T-cell (primary cell): ENCODE data around the gene ARHGAP21. TPM values are rescaled to one million over a fixed set of nuclear protein-coding genes. Genes with fewer than 3 reads are reported as not detected.
"Not testable (repeated sequence)": the region's sequence is repeated elsewhere in the genome, so short reads cannot be mapped to it uniquely, and the experiment has no call there.

ENCODE experiments used
- ATAC-seq, 4 experiments: fragments of 200-7000 bp in 3 of 4; fragments of 150-1000 bp in 1 of 4; cut with Tn5 transposase; replicated peaks in 1 of 4; 1 replicate in 3 of 4; 2 replicates in 1 of 4; pipeline ENCODE4 v1.10.0; 2021; ENCODE audit warnings: moderate library complexity in 3 of 4, mild to moderate bottlenecking in 2 of 4, moderate number of reproducible peaks in 1 of 4
- CTCF ChIA-PET, 2 donors: fragments of 300-600 bp; sonication (Branson Sonifier 250); formaldehyde crosslinking; loops; one replicate each; lab custom pipeline; 2022; ENCODE audit warnings: antibody characterized with exemption in 2 of 2; lab: Charles Lee
- POLR2A ChIA-PET, 2 donors: fragments of 300-600 bp; sonication (Branson Sonifier 250); formaldehyde crosslinking; loops; one replicate each; lab custom pipeline; 2022; ENCODE audit warnings: antibody characterized with exemption in 2 of 2; lab: Charles Lee
- DNase-seq, 35 experiments: peaks; one replicate each; pipeline versions ENCODE4 v3.0.0 to v3.0.0-alpha.2; 2013 to 2023
- H3K27ac ChIP-seq: one replicate; pipeline ENCODE4 v1.5.1; 2013; ENCODE audit warnings: low read length
- H3K27me3 ChIP-seq, 2 experiments: replicated peaks in 1 of 2; 1 replicate in 1 of 2; 2 replicates in 1 of 2; pipeline versions ENCODE4 v1.6.1 to v1.7.0; 2013; ENCODE audit warnings: low read length in 1 of 2, mixed read lengths in 1 of 2; ENCODE audit not compliant: control insufficient read depth in 2 of 2, insufficient read depth in 2 of 2; ENCODE audit errors: extremely low read depth in 1 of 2
- H3K36me3 ChIP-seq, 2 donors: 1 replicate in 1 of 2; 2 replicates in 1 of 2; pipeline versions ENCODE4 v1.6.1 to v1.7.0; 2013; ENCODE audit warnings: low read length in 1 of 2; ENCODE audit not compliant: control insufficient read depth in 2 of 2, insufficient read depth in 1 of 2; ENCODE audit errors: extremely low read depth in 1 of 2
- H3K4me1 ChIP-seq, 2 experiments: 1 replicate in 1 of 2; 2 replicates in 1 of 2; pipeline versions ENCODE4 v1.6.1 to v1.7.0; 2013; ENCODE audit warnings: low read length in 2 of 2, mixed read lengths in 1 of 2; ENCODE audit not compliant: insufficient read depth in 2 of 2, control insufficient read depth in 1 of 2; ENCODE audit errors: extremely low read depth in 1 of 2
- H3K4me3 ChIP-seq, 2 donors: 1 replicate in 1 of 2; 2 replicates in 1 of 2; pipeline versions ENCODE4 v1.5.1 to v1.7.0; 2013; ENCODE audit warnings: mild to moderate bottlenecking in 2 of 2, low read length in 1 of 2, moderate library complexity in 1 of 2; ENCODE audit not compliant: control insufficient read depth in 1 of 2; ENCODE audit errors: extremely low read depth in 1 of 2
- H3K9me3 ChIP-seq: 2 replicates; pipeline ENCODE4 v1.7.0; 2013
- H3K27ac Mint-ChIP-seq, 2 donors: one replicate each; pipeline ENCODE4 v1.8.0; 2020 to 2021; ENCODE audit warnings: mild to moderate bottlenecking in 2 of 2, mixed read lengths in 2 of 2
- H3K27me3 Mint-ChIP-seq, 2 donors: one replicate each; pipeline ENCODE4 v1.8.0; 2021 to 2022; ENCODE audit warnings: mixed read lengths in 2 of 2
- H3K36me3 Mint-ChIP-seq: one replicate; pipeline ENCODE4 v1.8.0; 2021; ENCODE audit warnings: mixed read lengths
- H3K4me1 Mint-ChIP-seq, 3 donors: one replicate each; pipeline ENCODE4 v1.8.0; 2020 to 2022; ENCODE audit warnings: mixed read lengths in 3 of 3, mild to moderate bottlenecking in 1 of 3
- H3K4me3 Mint-ChIP-seq, 3 donors: one replicate each; pipeline ENCODE4 v1.8.0; 2020 to 2022; ENCODE audit warnings: mild to moderate bottlenecking in 3 of 3, mixed read lengths in 3 of 3, moderate library complexity in 3 of 3
- H3K9me3 Mint-ChIP-seq, 3 donors: one replicate each; pipeline ENCODE4 v1.8.0; 2020 to 2022; ENCODE audit warnings: mixed read lengths in 3 of 3
- WGBS: methylation state at CpG from one replicate; pipeline ENCODE4 v1.1.5; 2013; ENCODE audit warnings: missing lambda C conversion rate; ENCODE audit not compliant: insufficient coverage; 5-methylcytosine and 5-hydroxymethylcytosine counted together
- total RNA-seq, 35 experiments: library from RNA in 6 of 35; stranded (reverse) in 6 of 35; fragments of 120-200 nt in 1 of 35; gene quantifications; one replicate each; pipeline versions ENCODE4 v1.2.1 to v1.2.4 and lab custom pipeline; 2013 to 2026

ARHGAP21 gene
- total RNA-seq (10 to 100 TPM; 19.1 to 45.8 (median 26.1) TPM), total RNA-seq (lab: John Stamatoyannopoulos, UW) (20.4 to 121 (median 51.9) reads per million in 29 experiments)
- 11.7 TPM for total RNA-seq (2013)

DNA sequence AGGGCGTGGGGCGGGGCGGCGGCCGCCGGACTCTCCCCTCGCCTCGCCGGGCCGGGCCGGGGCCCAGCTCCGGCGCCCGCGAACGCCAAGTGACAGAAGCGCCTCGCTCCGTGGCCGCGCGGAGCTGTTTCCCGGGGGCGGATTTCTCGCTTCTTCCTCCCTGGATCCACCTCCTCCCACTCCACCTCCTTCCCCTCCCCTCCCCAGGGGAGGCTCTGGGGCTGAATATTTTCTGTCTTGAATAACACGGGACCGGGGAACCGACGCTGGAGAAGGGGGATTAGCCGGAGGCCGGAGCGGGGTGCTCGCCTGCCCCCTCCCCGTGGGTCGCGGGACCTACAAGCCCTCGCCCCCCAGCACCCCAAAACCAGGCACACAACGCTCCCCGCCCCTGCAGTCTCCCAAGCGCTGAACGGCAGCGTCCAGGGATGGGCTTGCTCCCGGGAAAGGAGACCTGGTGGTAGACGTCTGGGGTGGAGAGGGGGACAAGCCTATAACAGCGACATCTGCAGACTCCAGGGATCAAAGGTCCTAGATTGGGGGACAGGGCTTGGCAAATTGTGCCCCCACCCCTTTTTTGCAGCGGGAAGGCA is at the start of gene ARHGAP21:
Gene ARHGAP21 (minus strand): TSS at position 100 of the 593 bp plus-strand sequence. CDS start 1,988 bp downstream, outside the sequence.
- H3K27ac Mint-ChIP-seq = peak within 1 kb of the TSS; percentile 82 to 86
- peak within 1 kb of the TSS; percentile 86 to 93 (median 88) for H3K4me3 Mint-ChIP-seq
- WGBS = 0% methylated on average over 23 of the region's 46 CpGs
- Histone ChIP-seq H3K27me3 (no peaks in the 10 kb centered on the region), H3K36me3 (no peaks in the 10 kb centered on the region), H3K4me1 (peaks cover 7 to 26% of the 10 kb centered on the region in 2 experiments), H3K4me3 (peak within 1 kb of the TSS; percentile 76 to 91), H3K9me3 (no peaks in the 10 kb centered on the region), H3K27ac (peak within 1 kb of the TSS; percentile 44)
- no peaks in the 10 kb centered on the region for H3K36me3 Mint-ChIP-seq
- ChIA-PET POLR2A (interaction anchor here in 1 of 2 donors (0.5 kb wide), 1 partner anchor 102 kb away, joined by 4 read pairs; no protein-coding TSS in a partner anchor), CTCF (interaction anchor here in 1 of 2 donors (1.8 kb wide), 1 partner anchor 106 kb away, joined by 5 read pairs; no protein-coding TSS in a partner anchor)
- peaks cover 0 to 30% (median 23%) of the 10 kb centered on the region in 3 donors for H3K4me1 Mint-ChIP-seq
- ATAC-seq (peak; percentile 1 to 6 (median 3)), DNase-seq (peak in 28 of 35 experiments; percentile 5 to 57 (median 17))
- no peaks in the 10 kb centered on the region for H3K27me3 Mint-ChIP-seq
- no peaks in the 10 kb centered on the region for H3K9me3 Mint-ChIP-seq

DNA sequence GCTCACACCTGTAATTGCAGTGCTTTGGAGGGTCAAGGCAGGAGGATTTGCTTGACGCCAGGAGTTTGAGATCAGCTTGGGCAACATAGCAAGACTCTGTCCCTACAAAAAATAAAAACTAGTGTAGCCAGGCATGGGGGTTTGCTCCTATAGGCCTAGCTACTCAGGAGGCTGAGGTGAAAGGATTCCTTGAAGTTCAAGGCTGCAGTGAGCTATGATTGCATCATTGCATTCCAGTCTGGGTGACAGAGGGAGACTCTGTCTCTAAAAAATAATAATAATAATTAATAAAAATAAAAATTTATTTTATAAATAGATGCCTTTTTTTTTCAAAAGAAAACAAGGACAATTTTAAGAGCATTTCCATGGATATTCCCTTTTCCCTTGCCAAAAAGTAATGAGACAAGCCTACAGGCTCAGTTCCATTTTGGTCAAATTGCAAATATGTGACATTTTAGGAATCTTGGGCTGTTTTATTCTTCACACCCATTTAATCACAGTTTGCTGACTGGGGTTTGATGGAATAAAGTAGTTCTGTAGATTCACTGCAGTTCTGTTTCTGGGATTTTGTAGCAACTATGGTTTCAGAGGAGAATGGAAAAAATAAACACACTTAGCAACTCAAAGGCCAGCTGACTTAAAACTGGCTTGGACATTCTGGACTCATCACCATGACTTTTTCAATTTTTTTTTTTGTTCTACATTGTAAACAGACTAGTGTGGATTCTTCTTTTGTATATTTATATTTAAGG is 48.4 kb upstream of the ARHGAP21 start:
- Histone ChIP-seq H3K9me3 (no peaks in the 10 kb centered on the region), H3K27me3 (no peaks in the 10 kb centered on the region), H3K4me3 (no peak overlapping the region), H3K36me3 (no peaks in the 10 kb centered on the region), H3K27ac (no peak overlapping the region), H3K4me1 (peaks cover 0 to 3% of the 10 kb centered on the region in 2 experiments)
- ChIA-PET CTCF (interaction anchor here in 1 of 2 donors (0.6 kb wide), 1 partner anchor 334 kb away, joined by 3 read pairs; no protein-coding TSS in a partner anchor), POLR2A (no interaction called here)
- WGBS = no CpG with 5 or more reads among the region's 1 CpG
- Mint-ChIP-seq H3K4me3 (no peak overlapping the region), H3K36me3 (no peaks in the 10 kb centered on the region), H3K27me3 (no peaks in the 10 kb centered on the region), H3K9me3 (no peaks in the 10 kb centered on the region), H3K27ac (no peak overlapping the region), H3K4me1 (peaks cover 9 to 14% (median 12%) of the 10 kb centered on the region in 3 donors)
- ATAC-seq = no peak
- DNase-seq = no peak

DNA sequence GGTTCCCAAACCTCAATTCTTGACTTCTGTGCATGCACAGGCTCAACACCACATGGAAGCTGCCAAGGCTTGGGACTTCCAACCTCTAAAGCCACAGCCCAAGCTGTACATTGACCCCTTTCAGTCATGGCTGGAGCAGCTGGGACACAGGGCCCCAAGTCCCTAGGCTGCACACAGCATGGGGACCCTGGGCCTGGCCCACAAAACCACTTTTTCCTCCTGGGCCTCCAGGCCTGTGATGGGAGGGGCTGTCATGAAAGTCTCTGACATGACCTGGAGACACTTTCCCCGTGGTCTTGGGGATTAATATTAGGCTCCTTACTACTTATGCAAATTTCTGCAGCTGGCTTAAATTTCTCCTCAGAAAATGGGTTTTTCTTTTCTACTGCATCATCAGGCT is 41.3 kb upstream of the ARHGAP21 start:
- H3K4me1 ChIP-seq, DNase-seq, H3K9me3 ChIP-seq, H3K4me3 Mint-ChIP-seq, H3K36me3 ChIP-seq, H3K27ac ChIP-seq, H3K4me3 ChIP-seq, H3K27me3 ChIP-seq, H3K27me3 Mint-ChIP-seq, H3K4me1 Mint-ChIP-seq, ATAC-seq, H3K27ac Mint-ChIP-seq, POLR2A ChIA-PET, H3K36me3 Mint-ChIP-seq: not testable (repeated sequence)
- peaks cover 4 to 14% (median 5%) of the 10 kb centered on the region in 3 donors for H3K9me3 Mint-ChIP-seq
- no CpG with 5 or more reads among the region's 1 CpG for WGBS
- CTCF ChIA-PET = interaction anchor here in 1 of 2 donors (0.5 kb wide), 1 partner anchor 73 kb away, joined by 3 read pairs; no protein-coding TSS in a partner anchor

DNA sequence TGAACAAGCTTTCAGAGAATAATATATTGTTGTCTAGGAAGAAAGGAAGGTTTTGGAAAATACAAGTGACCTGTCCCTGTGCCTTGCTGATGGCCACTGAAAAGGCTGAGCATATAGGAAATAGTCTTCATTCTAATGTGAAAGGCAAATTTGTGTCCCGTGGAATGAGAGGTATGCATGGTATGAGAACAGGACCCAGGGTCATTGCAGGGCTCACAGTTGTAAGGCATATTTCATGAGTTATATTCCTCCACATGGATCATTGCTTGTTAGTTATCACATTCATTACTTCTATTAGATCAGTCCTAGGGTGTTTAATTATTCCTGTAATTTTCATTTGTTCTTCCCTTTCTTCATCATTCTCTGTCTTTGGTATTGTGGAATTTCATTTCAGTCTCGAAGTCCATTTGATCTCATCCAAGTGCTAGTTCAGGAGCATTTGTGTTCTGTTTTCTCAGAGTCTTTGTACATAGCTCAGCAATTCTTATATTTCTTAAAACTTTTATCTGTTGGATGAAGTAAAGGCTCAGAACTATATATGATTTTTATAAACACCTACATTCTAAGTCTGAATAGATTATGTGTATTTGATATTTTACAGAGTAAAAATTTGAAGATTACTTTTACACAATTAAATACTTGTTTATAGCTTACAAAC is 39.4 kb upstream of the ARHGAP21 start:
- H3K9me3 ChIP-seq = no peaks in the 10 kb centered on the region
- H3K27ac ChIP-seq = no peak overlapping the region
- no peaks in the 10 kb centered on the region for H3K27me3 ChIP-seq
- no peak overlapping the region for H3K4me3 ChIP-seq
- no peaks in the 10 kb centered on the region for H3K36me3 ChIP-seq
- peaks cover 4 to 7% (median 5%) of the 10 kb centered on the region in 3 donors for H3K4me1 Mint-ChIP-seq
- no peak overlapping the region for H3K27ac Mint-ChIP-seq
- DNase-seq (no peak), ATAC-seq (no peak)
- POLR2A ChIA-PET = no interaction called here
- 60% methylated on average over 1 of the region's 2 CpGs for WGBS
- H3K27me3 Mint-ChIP-seq = no peaks in the 10 kb centered on the region
- CTCF ChIA-PET = interaction anchor here in 1 of 2 donors (0.8 kb wide), 1 partner anchor 314 kb away, joined by 6 read pairs; no protein-coding TSS in a partner anchor
- H3K36me3 Mint-ChIP-seq = peaks cover 3% of the 10 kb centered on the region
- peaks cover 0 to 8% of the 10 kb centered on the region in 2 experiments for H3K4me1 ChIP-seq
- H3K4me3 Mint-ChIP-seq = no peak overlapping the region
- peaks cover 4 to 14% (median 5%) of the 10 kb centered on the region in 3 donors for H3K9me3 Mint-ChIP-seq

DNA sequence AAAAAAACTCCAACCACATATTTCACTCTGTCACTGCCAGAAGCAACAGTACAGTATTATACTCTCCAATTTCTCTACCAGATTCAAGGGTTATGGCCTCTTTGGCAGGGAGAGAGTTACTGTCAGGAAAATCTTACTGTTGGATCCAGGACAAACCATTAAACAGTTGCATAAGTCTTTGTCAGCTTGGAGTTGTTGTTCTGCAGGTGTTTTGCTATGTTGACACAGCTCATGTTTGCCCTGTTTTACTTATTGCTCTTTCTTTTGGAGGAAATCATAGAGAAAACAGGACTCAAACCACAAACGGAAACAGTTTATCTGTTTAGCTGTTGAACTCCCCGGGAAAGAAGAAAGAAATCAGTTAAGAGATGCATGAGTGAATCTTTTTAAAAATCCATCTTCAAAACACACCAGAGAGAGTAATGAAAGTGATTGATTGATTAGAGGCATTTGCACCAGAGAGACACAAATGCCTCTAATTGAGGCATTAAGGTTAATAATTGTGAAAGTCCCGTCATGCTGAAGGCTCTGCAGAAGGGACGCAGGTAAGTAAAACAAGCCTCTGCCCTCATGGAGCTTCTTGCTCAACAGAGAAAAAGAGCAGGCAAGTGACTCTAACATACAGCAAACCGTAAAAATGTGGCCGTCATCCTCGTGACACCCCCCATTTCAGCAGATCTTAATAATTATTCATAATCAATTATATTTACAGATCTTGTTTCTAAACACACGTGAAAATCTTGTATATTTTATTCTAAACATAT is 38.7 kb upstream of the ARHGAP21 start:
- peaks cover 3% of the 10 kb centered on the region for H3K36me3 Mint-ChIP-seq
- H3K36me3 ChIP-seq = no peaks in the 10 kb centered on the region
- CTCF ChIA-PET = no interaction called here
- POLR2A ChIA-PET = no interaction called here
- no peak overlapping the region for H3K4me3 ChIP-seq
- no peak for ATAC-seq
- H3K4me1 Mint-ChIP-seq = peaks cover 4 to 7% (median 5%) of the 10 kb centered on the region in 3 donors
- no peak overlapping the region for H3K4me3 Mint-ChIP-seq
- no peaks in the 10 kb centered on the region for H3K9me3 ChIP-seq
- WGBS = 69% methylated on average over 2 of the region's 8 CpGs
- H3K27me3 Mint-ChIP-seq = no peaks in the 10 kb centered on the region
- DNase-seq = no peak
- H3K27me3 ChIP-seq = no peaks in the 10 kb centered on the region
- H3K9me3 Mint-ChIP-seq = peaks cover 4 to 14% (median 5%) of the 10 kb centered on the region in 3 donors
- peaks cover 0 to 8% of the 10 kb centered on the region in 2 experiments for H3K4me1 ChIP-seq
- H3K27ac ChIP-seq = no peak overlapping the region
- H3K27ac Mint-ChIP-seq = no peak overlapping the region
